Chondrocyte (in vitro differentiated cells): ENCODE data around the gene ERLIN1. TPM values are rescaled to one million over a fixed set of nuclear protein-coding genes. Genes with fewer than 3 reads are reported as not detected.

Experiments used
- DNase-seq: peaks from one replicate; pipeline ENCODE4 v3.0.0; 2021; ENCODE audit warnings: mixed read lengths, low spot score
- H3K27ac Mint-ChIP-seq: one replicate; pipeline ENCODE4 v1.8.0; 2021; ENCODE audit warnings: mild to moderate bottlenecking, moderate library complexity, mixed read lengths; ENCODE audit not compliant: unreplicated experiment
- H3K27me3 Mint-ChIP-seq: 2 replicates; pipeline ENCODE4 v1.8.0; 2021; ENCODE audit warnings: low read depth, mixed read lengths
- H3K36me3 Mint-ChIP-seq: 2 replicates; pipeline ENCODE4 v1.8.0; 2021; ENCODE audit warnings: low read depth, mixed read lengths
- H3K4me1 Mint-ChIP-seq: 2 replicates; pipeline ENCODE4 v1.8.0; 2021; ENCODE audit warnings: low read depth, mild to moderate bottlenecking, mixed read lengths
- H3K4me3 Mint-ChIP-seq: one replicate; pipeline ENCODE4 v1.8.0; 2021; ENCODE audit warnings: mild to moderate bottlenecking, moderate library complexity, mixed read lengths; ENCODE audit not compliant: unreplicated experiment
- H3K9me3 Mint-ChIP-seq: 2 replicates; pipeline ENCODE4 v1.8.0; 2021; ENCODE audit warnings: low read depth, mixed read lengths
- CTCF ChIP-seq: fragments of 200-600 bp; sonication (generic); IDR thresholded peaks from 2 replicates; pipeline ENCODE4 v1.5.0; 2021; ENCODE audit warnings: antibody characterized with exemption, mild to moderate bottlenecking, moderate library complexity
- total RNA-seq: library from RNA; stranded (reverse); gene quantifications from 3 replicates; pipeline ENCODE4 v1.2.1, GENCODE V29; 2021

Gene ERLIN1
- total RNA-seq, 1 donor from 2014 or later: 28.2 TPM

GRCh38 chr10:100143756-100144155, 42.1 kb downstream of the ERLIN1 start:
- Mint-ChIP-seq H3K36me3 (no peaks in the 10 kb centered on the region), H3K27ac (no peak overlapping the region), H3K27me3 (peaks cover 24% of the 10 kb centered on the region), H3K4me3 (no peak overlapping the region), H3K4me1 (peaks cover 4% of the 10 kb centered on the region), H3K9me3 (no peaks in the 10 kb centered on the region)
- TF ChIP-seq CTCF: no peak
- DNase-seq: no peak

GRCh38 chr10:100141446-100142087, 44.3 kb downstream of the ERLIN1 start:
- H3K36me3 Mint-ChIP-seq: no peaks in the 10 kb centered on the region
- peaks cover 30% of the 10 kb centered on the region for H3K27me3 Mint-ChIP-seq
- DNase-seq: no peak
- H3K9me3 Mint-ChIP-seq: no peaks in the 10 kb centered on the region
- peaks cover 4% of the 10 kb centered on the region for H3K4me1 Mint-ChIP-seq
- no peak overlapping the region for H3K27ac Mint-ChIP-seq
- TF ChIP-seq CTCF: no peak
- H3K4me3 Mint-ChIP-seq: no peak overlapping the region

- Mint-ChIP-seq H3K9me3 (peaks cover under 1% of the 10 kb centered on the region), H3K4me3 (no peak overlapping the region), H3K27ac (no peak overlapping the region), H3K36me3 (no peaks in the 10 kb centered on the region), H3K4me1 (peaks cover 4% of the 10 kb centered on the region), H3K27me3 (peaks cover 33% of the 10 kb centered on the region)
- TF ChIP-seq CTCF: no peak
- DNase-seq: no peak
Measured at GRCh38 chr10:100140070-100140469, 45.8 kb downstream of the ERLIN1 start.

GRCh38 chr10:100138921-100139496, 46.8 kb downstream of the ERLIN1 start:
- H3K27me3 Mint-ChIP-seq: peaks cover 34% of the 10 kb centered on the region
- H3K9me3 Mint-ChIP-seq: peaks cover 4% of the 10 kb centered on the region
- no peak for DNase-seq

GRCh38 chr10:100135486-100135885, 50.3 kb downstream of the ERLIN1 start:
- H3K27ac Mint-ChIP-seq: no peak overlapping the region
- H3K4me1 Mint-ChIP-seq: peaks cover 4% of the 10 kb centered on the region
- no peak for TF ChIP-seq CTCF
- no peak overlapping the region for H3K4me3 Mint-ChIP-seq
- H3K27me3 Mint-ChIP-seq: peaks cover 36% of the 10 kb centered on the region
- H3K36me3 Mint-ChIP-seq: peaks cover 3% of the 10 kb centered on the region
- DNase-seq: no peak
- H3K9me3 Mint-ChIP-seq: peaks cover 4% of the 10 kb centered on the region

More at GRCh38 chr10:100138921-100139496, 46.8 kb downstream of the ERLIN1 start:
- TF ChIP-seq CTCF: no peak
- H3K36me3 Mint-ChIP-seq: peaks cover 1% of the 10 kb centered on the region
- no peak overlapping the region for H3K4me3 Mint-ChIP-seq
- peaks cover 4% of the 10 kb centered on the region for H3K4me1 Mint-ChIP-seq
- H3K27ac Mint-ChIP-seq: no peak overlapping the region
